H4 (cell line): Measurements from ENCODE around the gene NPM3. TPM values are rescaled to one million over a fixed set of nuclear protein-coding genes. Genes with fewer than 3 reads are reported as not detected.

ENCODE experiments used
- DNase-seq: peaks from one replicate; pipeline ENCODE4 v3.0.0-alpha.2; 2015; ENCODE audit warnings: low spot score
- total RNA-seq: library from RNA; depleted of rRNA; stranded (reverse); fragments of >200 nt; shearing (Covaris generic); gene quantifications from 2 replicates; pipeline ENCODE4 v1.2.3, GENCODE V29; 2014

The NPM3 gene
- total RNA-seq, 1 experiment from 2014 or later, result 99.4 TPM

GRCh38 chr10:101774589-101775272 is 8.5 kb downstream of the NPM3 start:
- no peak for DNase-seq

- no peak for DNase-seq
These were observed 9.2 kb downstream of the NPM3 start for GRCh38 chr10:101773923-101774588.

- no peak for DNase-seq
These were observed 10.1 kb downstream of the NPM3 start for GRCh38 chr10:101772895-101773761.

GRCh38 chr10:101772017-101772894 is 11.0 kb downstream of the NPM3 start:
- DNase-seq, result no peak

GRCh38 chr10:101771380-101771779 is 11.9 kb downstream of the NPM3 start:
- DNase-seq, result no peak

- DNase-seq, result no peak
These were observed 12.7 kb downstream of the NPM3 start for GRCh38 chr10:101770331-101771215.

- DNase-seq, result no peak
These were observed 13.6 kb downstream of the NPM3 start for GRCh38 chr10:101769541-101770180.

- no peak for DNase-seq
These were observed 14.5 kb downstream of the NPM3 start for GRCh38 chr10:101768791-101769170.

GRCh38 chr10:101767966-101768790 is 15.1 kb downstream of the NPM3 start:
- DNase-seq, result no peak

- no peak for DNase-seq
These were observed 15.7 kb downstream of the NPM3 start for GRCh38 chr10:101767600-101767945.

- no peak for DNase-seq
These were observed 16.3 kb downstream of the NPM3 start for GRCh38 chr10:101766753-101767599.

- no peak for DNase-seq
These were observed 16.9 kb downstream of the NPM3 start for GRCh38 chr10:101766306-101766705.

GRCh38 chr10:101763141-101763846 is 20.0 kb downstream of the NPM3 start:
- DNase-seq, result no peak

GRCh38 chr10:101762736-101763135 is 20.5 kb downstream of the NPM3 start:
- DNase-seq, result no peak

- no peak for DNase-seq
These were observed 22.0 kb downstream of the NPM3 start for GRCh38 chr10:101761226-101761625.

GRCh38 chr10:101760510-101760909 is 22.7 kb downstream of the NPM3 start:
- DNase-seq, result no peak
